ENCODE data around the gene CLSTN1.

Gene CLSTN1

GRCh38 chr1:9730096-9730901, 93.5 kb downstream of the CLSTN1 start:
- TF ChIP-seq CTCF (IDR thresholded peaks at IDR 0.05): no peak
- H3K9me3 ChIP-seq (ENCODE audit: control insufficient read depth, low read length): no peaks in the 10 kb centered on the region
- no peaks in the 10 kb centered on the region for H3K4me1 ChIP-seq
- no peaks in the 10 kb centered on the region for H3K27me3 ChIP-seq (ENCODE audit: control insufficient read depth, insufficient read depth, low read length)
- H3K36me3 ChIP-seq (ENCODE audit: control insufficient read depth, insufficient read depth, low read length): no peaks in the 10 kb centered on the region
- H3K4me2 ChIP-seq (ENCODE audit: low read length): no peak overlapping the region
- no peak overlapping the region for H3K27ac ChIP-seq
- no peaks in the 10 kb centered on the region for H3K79me2 ChIP-seq
- no peak overlapping the region for H3K4me3 ChIP-seq (ENCODE audit: low read depth, low read length)
- no peak overlapping the region for H2AFZ ChIP-seq
- H3K9ac ChIP-seq: no peak overlapping the region

GRCh38 chr1:9729523-9729922, 94.2 kb downstream of the CLSTN1 start:
- no peak overlapping the region for H2AFZ ChIP-seq
- H3K27me3 ChIP-seq (ENCODE audit: control insufficient read depth, insufficient read depth, low read length): no peaks in the 10 kb centered on the region
- no peaks in the 10 kb centered on the region for H3K9me3 ChIP-seq (ENCODE audit: control insufficient read depth, low read length)
- H3K4me3 ChIP-seq (ENCODE audit: low read depth, low read length): no peak overlapping the region
- no peak overlapping the region for H3K4me2 ChIP-seq (ENCODE audit: low read length)
- no peak for TF ChIP-seq CTCF (IDR thresholded peaks at IDR 0.05)
- no peak overlapping the region for H3K27ac ChIP-seq
- no peaks in the 10 kb centered on the region for H3K79me2 ChIP-seq
- H3K9ac ChIP-seq: no peak overlapping the region
- no peaks in the 10 kb centered on the region for H3K36me3 ChIP-seq (ENCODE audit: control insufficient read depth, insufficient read depth, low read length)
- H3K4me1 ChIP-seq: no peaks in the 10 kb centered on the region

GRCh38 chr1:9728451-9729295, 95.1 kb downstream of the CLSTN1 start:
- Histone ChIP-seq H3K9me3 (ENCODE audit: control insufficient read depth, low read length) (no peaks in the 10 kb centered on the region), H3K27me3 (ENCODE audit: control insufficient read depth, insufficient read depth, low read length) (no peaks in the 10 kb centered on the region), H3K79me2 (no peaks in the 10 kb centered on the region), H3K27ac (no peak overlapping the region), H3K4me2 (ENCODE audit: low read length) (no peak overlapping the region), H3K9ac (no peak overlapping the region), H2AFZ (no peak overlapping the region), H3K4me3 (ENCODE audit: low read depth, low read length) (no peak overlapping the region), H3K4me1 (no peaks in the 10 kb centered on the region), H3K36me3 (ENCODE audit: control insufficient read depth, insufficient read depth, low read length) (no peaks in the 10 kb centered on the region)
- TF ChIP-seq CTCF (IDR thresholded peaks at IDR 0.05): no peak

- no peak overlapping the region for H2AFZ ChIP-seq
- H3K27me3 ChIP-seq (ENCODE audit: control insufficient read depth, insufficient read depth, low read length): no peaks in the 10 kb centered on the region
- no peaks in the 10 kb centered on the region for H3K79me2 ChIP-seq
- no peak overlapping the region for H3K4me3 ChIP-seq (ENCODE audit: low read depth, low read length)
- no peak overlapping the region for H3K4me2 ChIP-seq (ENCODE audit: low read length)
- H3K4me1 ChIP-seq: no peaks in the 10 kb centered on the region
- no peaks in the 10 kb centered on the region for H3K9me3 ChIP-seq (ENCODE audit: control insufficient read depth, low read length)
- no peaks in the 10 kb centered on the region for H3K36me3 ChIP-seq (ENCODE audit: control insufficient read depth, insufficient read depth, low read length)
- H3K9ac ChIP-seq: no peak overlapping the region
- no peak for TF ChIP-seq CTCF (IDR thresholded peaks at IDR 0.05)
- no peak overlapping the region for H3K27ac ChIP-seq
Measured at GRCh38 chr1:9726905-9727595, 96.7 kb downstream of the CLSTN1 start.

Measured in parathyroid adenoma (tissue), 2 donors.